SU-DHL-6 (cell line): ENCODE results near the gene IFNL4.

Experiments
- CTCF ChIP-seq: fragments of 200-600 bp; sonication (generic); IDR thresholded peaks from one replicate; pipeline ENCODE4 v1.5.1; 2017; ENCODE audit warnings: antibody characterized with exemption, mild to moderate bottlenecking, low read length, moderate library complexity; ENCODE audit not compliant: insufficient read depth, poor library complexity, severe bottlenecking
- EZH2phosphoT487 ChIP-seq: fragments of 200-600 bp; sonication (generic), shearing (Covaris generic); conservative IDR thresholded peaks from 2 replicates; pipeline ENCODE4 v1.6.1; 2018; ENCODE audit warnings: mild to moderate bottlenecking, antibody characterized with exemption, low read length, moderate library complexity, mixed read lengths

- no peak for TF ChIP-seq CTCF
- TF ChIP-seq EZH2phosphoT487, result no peak
These were observed 8.6 kb upstream of the IFNL4 start for GRCh38 chr19:39257227-39257626.
